K562 (cell line): Measurements from ENCODE around the gene PTPRM. TPM values are rescaled to one million over a fixed set of nuclear protein-coding genes. Genes with fewer than 3 reads are reported as not detected.

ENCODE experiments used
- ATAC-seq: fragments of 200-7000 bp; cut with Tn5 transposase; 3 replicates; pipeline ENCODE4 v1.9.1; 2020; ENCODE audit warnings: moderate library complexity
- BruUV-seq: library from RNA; stranded (reverse); fragments of 400-500 nt; replicated peaks from 2 replicates; lab custom pipeline; 2021; lab: Mats Ljungman, UMichigan
- CTCF ChIA-PET: fragments of 300-600 bp; formaldehyde crosslinking; extraction: SDS; loops from one replicate; lab custom pipeline; 2021; ENCODE audit warnings: low intra/inter-chr PET ratio; lab: Yijun Ruan, JAX
- POLR2A ChIA-PET: fragments of 300-600, 350-650 bp; sonication (Branson Sonifier 250); formaldehyde crosslinking; extraction: SDS; loops from one replicate; lab custom pipeline; 2021; ENCODE audit warnings: antibody characterized with exemption, inconsistent platforms; lab: Yijun Ruan, JAX
- DNase-seq, 4 experiments: peaks; one replicate each; pipeline versions ENCODE4 v3.0.0 to v3.0.0-alpha.2; 2011 to 2018; ENCODE audit warnings: low spot score in 3 of 4, mixed read lengths in 3 of 4; ENCODE audit errors: extremely low read depth in 1 of 4
- FAIRE-seq: peaks from 2 replicates; lab custom pipeline; 2011; peaks lifted over from hg19 to GRCh38; lab: Jason Lieb, UNC
- H2AFZ ChIP-seq: 2 replicates; pipeline ENCODE4 v1.6.0; 2011; ENCODE audit warnings: low read depth, low read length, control low read depth, inconsistent platforms
- H3K27ac ChIP-seq: fragments of 200-600 bp; 3 replicates; pipeline ENCODE4 v1.8.0; 2011; ENCODE audit warnings: low read depth, mild to moderate bottlenecking, control low read depth, inconsistent platforms, low read length, moderate library complexity, mixed read lengths; ENCODE audit errors: extremely low read depth
- H3K27me3 ChIP-seq, 2 experiments: fragments of 300-600 bp in 1 of 2; 2 replicates in 1 of 2; 3 replicates in 1 of 2; pipeline versions ENCODE4 v1.6.0 to v1.8.0; 2011; ENCODE audit warnings: inconsistent platforms in 2 of 2, low read length in 2 of 2, mild to moderate bottlenecking in 1 of 2, mixed read lengths in 1 of 2, moderate library complexity in 1 of 2; ENCODE audit not compliant: control insufficient read depth in 2 of 2, insufficient read depth in 2 of 2
- H3K36me3 ChIP-seq: fragments of 300-600 bp; 3 replicates; pipeline ENCODE4 v1.8.0; 2011; ENCODE audit warnings: mild to moderate bottlenecking, low read length, inconsistent platforms; ENCODE audit not compliant: control insufficient read depth, insufficient read depth
- H3K4me1 ChIP-seq, 2 experiments: fragments of 200-600 bp in 1 of 2; replicated peaks in 1 of 2; 2 replicates in 1 of 2; 3 replicates in 1 of 2; pipeline versions ENCODE4 v1.5.1 to v1.8.0; 2011; ENCODE audit warnings: inconsistent platforms in 2 of 2, low read length in 2 of 2, mild to moderate bottlenecking in 1 of 2, mixed read lengths in 1 of 2, moderate library complexity in 1 of 2; ENCODE audit not compliant: control insufficient read depth in 2 of 2, insufficient read depth in 2 of 2
- H3K4me2 ChIP-seq: 2 replicates; pipeline ENCODE4 v1.6.1; 2011; ENCODE audit warnings: low read length, control low read depth, inconsistent platforms, mixed read lengths; ENCODE audit not compliant: insufficient read depth
- H3K4me3 ChIP-seq: fragments of 200-600 bp; sonication (generic), shearing (Covaris generic); 2 replicates; pipeline ENCODE4 v1.5.1; 2016; ENCODE audit warnings: control low read depth, inconsistent platforms
- H3K79me2 ChIP-seq: fragments of 200-600 bp; 3 replicates; pipeline ENCODE4 v1.8.0; 2011; ENCODE audit warnings: low read length, inconsistent platforms; ENCODE audit not compliant: control insufficient read depth, insufficient read depth
- H3K9ac ChIP-seq, 2 experiments: 2 replicates each; pipeline versions ENCODE4 v1.6.0 to v1.6.1; 2011; ENCODE audit warnings: low read depth in 2 of 2, low read length in 2 of 2, control low read depth in 1 of 2, inconsistent platforms in 1 of 2, mild to moderate bottlenecking in 1 of 2, mixed read lengths in 1 of 2; ENCODE audit not compliant: insufficient read depth in 1 of 2
- H3K9me1 ChIP-seq: one replicate; pipeline ENCODE4 v1.6.0; 2011; ENCODE audit warnings: inconsistent platforms, mild to moderate bottlenecking, low read length, moderate library complexity; ENCODE audit not compliant: control insufficient read depth, insufficient read depth
- H3K9me3 ChIP-seq: replicated peaks from 2 replicates; pipeline ENCODE4 v1.5.1; 2011; ENCODE audit warnings: low read depth, low read length, inconsistent platforms; ENCODE audit not compliant: control insufficient read depth, insufficient read depth
- H4K20me1 ChIP-seq: replicated peaks from 2 replicates; pipeline ENCODE4 v1.6.1; 2011; ENCODE audit warnings: low read length, inconsistent platforms, mixed read lengths; ENCODE audit not compliant: control insufficient read depth, insufficient read depth
- BRD9 ChIP-seq: fragments of 450-650 bp; IDR thresholded peaks from 2 replicates; pipeline ENCODE4 v1.6.1; 2018; ENCODE audit warnings: low read depth; ENCODE audit not compliant: partially characterized antibody
- CBX3 ChIP-seq, 2 experiments: IDR thresholded peaks; 1 replicate in 1 of 2; 2 replicates in 1 of 2; pipeline ENCODE4 v1.6.1; 2012; ENCODE audit warnings: inconsistent platforms in 2 of 2, low read length in 2 of 2, borderline replicate concordance in 1 of 2, control low read depth in 1 of 2
- PHF8 ChIP-seq: fragments of 200-600 bp; sonication (generic); IDR thresholded peaks from 2 replicates; pipeline ENCODE4 v1.6.1; 2012; ENCODE audit warnings: mixed run types, mild to moderate bottlenecking, inconsistent platforms, low read length, moderate library complexity, borderline replicate concordance
- PHTF2 ChIP-seq: fragments of 250-450 bp; sonication (Bioruptor Pico); IDR thresholded peaks from 2 replicates; pipeline ENCODE4 v1.5.0; 2021; ENCODE audit warnings: mild to moderate bottlenecking
- STAG1 ChIP-seq: sonication (generic); formaldehyde crosslinking; IDR thresholded peaks from 2 replicates; pipeline ENCODE4 v1.5.0; 2020; ENCODE audit warnings: missing genetic modification reagents, borderline replicate concordance
- ZBTB9 ChIP-seq: fragments of 450-650 bp; formaldehyde crosslinking; IDR thresholded peaks from 2 replicates; pipeline ENCODE4 v1.4.0; 2020; ENCODE audit warnings: mild to moderate bottlenecking, moderate library complexity
- WGBS: fragments of 100-300 bp; shearing (Covaris generic); methylation state at CpG from one replicate; pipeline ENCODE4 v1.1.6; 2016; ENCODE audit warnings: low coverage, mixed read lengths; ENCODE audit not compliant: insufficient coverage; ENCODE audit errors: missing lambda C conversion rate; 5-methylcytosine and 5-hydroxymethylcytosine counted together
- in situ Hi-C: fragments of 300-500 bp; cut with MboI; formaldehyde crosslinking; loops from 4 replicates; pipeline ENCODE4 v1.15.0; 2018; ENCODE audit warnings: inconsistent platforms, mixed read lengths
- intact Hi-C: fragments of 100-400 bp; cut with micrococcal nuclease; formaldehyde crosslinking; loops from 2 replicates; pipeline ENCODE4 v1.14.2; 2022
- polyA plus RNA-seq, 8 experiments: library from polyadenylated mRNA; depleted of rRNA in 4 of 8; stranded (reverse) in 5 of 8; unstranded in 3 of 8; fragments of >200 nt; fragmentation: Nextera tagmentation in 2 of 8; fragmentation: Illumina TruSeq in 1 of 8; extraction: Ambion mirVana in 2 of 8; extraction: Trizol in 1 of 8; gene quantifications; 2 replicates each; pipeline versions ENCODE4 v1.2.1 to v1.2.3, GENCODE V29; 2011 to 2014; ENCODE audit warnings: inconsistent platforms in 1 of 8, missing spikeins in 1 of 8
- total RNA-seq, 7 experiments: library from RNA; depleted of rRNA in 6 of 7; stranded (reverse); fragments of >200 nt in 6 of 7; fragmentation: Illumina TruSeq in 2 of 7; extraction: Trizol in 2 of 7; gene quantifications; 2 replicates each; pipeline versions ENCODE4 v1.2.1 to v1.2.3, GENCODE V29; 2011 to 2021; ENCODE audit warnings: low replicate concordance in 1 of 7
- TF ChIP-seq, protein P1 (sequence below): fragments of 450-650 bp; IDR thresholded peaks from 2 replicates; pipeline ENCODE4 v1.6.1; 2016; ENCODE audit warnings: mild to moderate bottlenecking

PTPRM gene
- total and polyA plus RNA-seq, 9 of the 15 experiments (the other 6 are each of a cell fraction or from before 2014, with no cell fraction given): 0.03 to 0.16 (median 0.08) TPM; not detected in 3

DNA sequence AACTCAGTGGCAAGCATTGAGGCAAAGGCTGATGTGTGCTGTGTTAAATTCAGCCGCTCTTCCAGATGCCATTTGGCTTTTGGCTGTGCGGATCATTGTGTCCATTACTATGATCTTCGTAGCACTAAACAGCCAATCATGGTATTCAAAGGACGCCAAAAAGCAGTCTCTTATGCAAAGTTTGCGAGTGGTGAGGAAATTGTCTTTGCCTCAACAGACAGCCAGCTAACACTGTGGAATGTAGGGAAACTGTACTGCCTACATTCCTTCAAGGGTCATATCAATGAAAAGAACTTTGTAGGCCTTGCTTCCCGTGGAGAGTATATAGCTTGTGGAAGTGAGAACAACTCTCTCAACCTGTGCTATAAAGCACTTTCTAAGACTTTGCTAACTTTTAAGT, 846.6 kb downstream of the PTPRM start:
- in situ Hi-C loops: no loop called here
- POLR2A ChIA-PET: no interaction called here

More for the DNA sequence above, 846.6 kb downstream of the PTPRM start:
- CTCF ChIA-PET: no interaction called here
- intact Hi-C loops: no loop called here
- DNase-seq: no peak
- Histone ChIP-seq H3K9ac (no peak overlapping the region), H3K4me1 (no peaks in the 10 kb centered on the region), H3K4me3 (no peak overlapping the region), H3K9me3 (no peaks in the 10 kb centered on the region), H3K36me3 (no peaks in the 10 kb centered on the region), H4K20me1 (no peaks in the 10 kb centered on the region), H3K27me3 (peaks cover 0 to 10% of the 10 kb centered on the region in 2 experiments; a peak in 2 of 5 replicates), H3K27ac (no peak overlapping the region), H3K4me2 (no peak overlapping the region), H3K9me1 (no peaks in the 10 kb centered on the region), H2AFZ (no peak overlapping the region), H3K79me2 (no peaks in the 10 kb centered on the region)
- TF ChIP-seq PHF8 (no peak), PHTF2 (CRISPR knock-in tag) (no peak), BRD9 (no peak), CBX3 (IDR thresholded peaks at IDR 0.05; ENCODE audit: borderline replicate concordance in 1 of 2, low read length in 2 of 2) (no peak), STAG1 (CRISPR knock-in tag) (no peak), ZBTB9 (CRISPR knock-in tag) (no peak)
- TF ChIP-seq, protein P1, sequence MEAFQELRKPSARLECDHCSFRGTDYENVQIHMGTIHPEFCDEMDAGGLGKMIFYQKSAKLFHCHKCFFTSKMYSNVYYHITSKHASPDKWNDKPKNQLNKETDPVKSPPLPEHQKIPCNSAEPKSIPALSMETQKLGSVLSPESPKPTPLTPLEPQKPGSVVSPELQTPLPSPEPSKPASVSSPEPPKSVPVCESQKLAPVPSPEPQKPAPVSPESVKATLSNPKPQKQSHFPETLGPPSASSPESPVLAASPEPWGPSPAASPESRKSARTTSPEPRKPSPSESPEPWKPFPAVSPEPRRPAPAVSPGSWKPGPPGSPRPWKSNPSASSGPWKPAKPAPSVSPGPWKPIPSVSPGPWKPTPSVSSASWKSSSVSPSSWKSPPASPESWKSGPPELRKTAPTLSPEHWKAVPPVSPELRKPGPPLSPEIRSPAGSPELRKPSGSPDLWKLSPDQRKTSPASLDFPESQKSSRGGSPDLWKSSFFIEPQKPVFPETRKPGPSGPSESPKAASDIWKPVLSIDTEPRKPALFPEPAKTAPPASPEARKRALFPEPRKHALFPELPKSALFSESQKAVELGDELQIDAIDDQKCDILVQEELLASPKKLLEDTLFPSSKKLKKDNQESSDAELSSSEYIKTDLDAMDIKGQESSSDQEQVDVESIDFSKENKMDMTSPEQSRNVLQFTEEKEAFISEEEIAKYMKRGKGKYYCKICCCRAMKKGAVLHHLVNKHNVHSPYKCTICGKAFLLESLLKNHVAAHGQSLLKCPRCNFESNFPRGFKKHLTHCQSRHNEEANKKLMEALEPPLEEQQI: no peak
- WGBS: 0% methylated on average over 6 of the region's 6 CpGs
- ATAC-seq: no peak
- no TSS peak for BruUV-seq
- no peak for FAIRE-seq
